ENCODE measurements around the gene KCTD1.

GRCh38 chr18:26553943-26554342 is 5.6 kb upstream of the KCTD1 start:
- TF ChIP-seq YY1 (IDR thresholded peaks at IDR 0.05; ENCODE audit: insufficient read depth, insufficient read length) (no peak), ZNF274 (IDR thresholded peaks at IDR 0.05; ENCODE audit: low read depth, low read length) (no peak), SUZ12 (IDR thresholded peaks at IDR 0.05; ENCODE audit: extremely low read depth, insufficient read depth, insufficient read length) (no peak)
